Endodermal cell (in vitro differentiated cells): ENCODE data around the gene PODNL1. TPM values are rescaled to one million over a fixed set of nuclear protein-coding genes. Genes with fewer than 3 reads are reported as not detected.

Source experiments
- DNase-seq: peaks from one replicate; pipeline ENCODE4 v3.0.0-alpha.2; 2017
- H3K27ac ChIP-seq: 2 replicates; pipeline ENCODE4 v1.5.1; 2013; ENCODE audit warnings: mild to moderate bottlenecking, low read depth, low read length, moderate library complexity
- H3K27me3 ChIP-seq: 2 replicates; pipeline ENCODE4 v1.6.1; 2013; ENCODE audit warnings: mild to moderate bottlenecking, low read length, moderate library complexity; ENCODE audit not compliant: insufficient read depth, control insufficient read depth, poor library complexity, severe bottlenecking
- H3K36me3 ChIP-seq: 2 replicates; pipeline ENCODE4 v1.7.0; 2013; ENCODE audit warnings: mild to moderate bottlenecking, low read length, moderate library complexity; ENCODE audit not compliant: control insufficient read depth, insufficient read depth
- H3K4me1 ChIP-seq: one replicate; pipeline ENCODE4 v1.7.0; 2013; ENCODE audit warnings: low read length; ENCODE audit not compliant: control insufficient read depth, insufficient read depth
- H3K4me3 ChIP-seq: 2 replicates; pipeline ENCODE4 v1.5.1; 2013; ENCODE audit warnings: mild to moderate bottlenecking, low read length, moderate library complexity
- H3K9ac ChIP-seq: 2 replicates; pipeline ENCODE4 v1.6.1; 2013; ENCODE audit warnings: mild to moderate bottlenecking, low read length, moderate library complexity; ENCODE audit not compliant: poor library complexity, severe bottlenecking; ENCODE audit errors: extremely low read depth
- H3K9me3 ChIP-seq: 2 replicates; pipeline ENCODE4 v1.6.1; 2013; ENCODE audit warnings: mild to moderate bottlenecking, low read length, moderate library complexity; ENCODE audit not compliant: control insufficient read depth
- H3K27ac Mint-ChIP-seq: 2 replicates; pipeline ENCODE4 v1.8.0; 2020; ENCODE audit warnings: mixed read lengths
- H3K27me3 Mint-ChIP-seq: 2 replicates; pipeline ENCODE4 v1.8.0; 2021; ENCODE audit warnings: mild to moderate bottlenecking, mixed read lengths; ENCODE audit not compliant: insufficient read depth
- H3K36me3 Mint-ChIP-seq: 2 replicates; pipeline ENCODE4 v1.8.0; 2020; ENCODE audit warnings: low read depth, mixed read lengths
- H3K4me1 Mint-ChIP-seq: 2 replicates; pipeline ENCODE4 v1.8.0; 2020; ENCODE audit warnings: mixed read lengths
- H3K4me3 Mint-ChIP-seq: 2 replicates; pipeline ENCODE4 v1.8.0; 2020; ENCODE audit warnings: mild to moderate bottlenecking, moderate library complexity, mixed read lengths
- H3K9me3 Mint-ChIP-seq: 2 replicates; pipeline ENCODE4 v1.8.0; 2020; ENCODE audit warnings: mild to moderate bottlenecking, mixed read lengths
- WGBS, 2 experiments: methylation state at CpG; one replicate each; pipeline versions ENCODE4 v1.1.5 to v1.1.7; 2013; ENCODE audit warnings: missing lambda C conversion rate in 2 of 2, mixed read lengths in 1 of 2; ENCODE audit not compliant: insufficient coverage in 1 of 2, insufficient read length in 1 of 2; 5-methylcytosine and 5-hydroxymethylcytosine counted together
- total RNA-seq, 2 donors: library from RNA; stranded (reverse); fragmentation: NEBNext Ultra II Directional in 1 of 2; extraction: Animal tissue kit (Norgen Biotek cat#: 25700) in 1 of 2; gene quantifications; 2 replicates in 1 of 2; 3 replicates in 1 of 2; pipeline ENCODE4 v1.2.1, GENCODE V29; 2021
- TF ChIP-seq, protein P1 (sequence below): fragments of 200-600 bp; sonication (generic); conservative IDR thresholded peaks from 2 replicates; pipeline ENCODE4 v1.5.0; 2021; ENCODE audit warnings: antibody characterized with exemption, mild to moderate bottlenecking

Gene PODNL1
- total RNA-seq, 2 donors from 2014 or later: 0.29 TPM; not detected in 1

DNA sequence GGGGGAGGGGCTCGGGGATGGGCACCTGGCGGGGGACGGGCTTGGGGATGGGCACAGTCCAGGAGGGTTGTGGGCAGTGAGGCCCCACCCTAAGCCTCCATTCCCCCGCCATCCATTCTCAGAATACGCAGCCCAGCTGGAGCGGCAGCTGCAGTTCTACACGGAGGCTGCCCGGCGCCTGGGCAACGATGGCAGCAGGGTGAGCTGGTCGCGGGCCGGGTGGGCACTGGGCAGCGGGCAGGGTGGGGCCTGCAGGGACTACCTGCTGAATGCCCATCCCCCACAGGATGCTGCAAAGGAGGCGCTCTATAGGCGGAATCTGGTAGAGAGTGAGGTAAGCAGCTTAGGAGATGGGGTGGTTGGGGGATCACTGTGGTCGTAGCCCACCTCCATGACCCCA is 8.3 kb downstream of the PODNL1 start:
- DNase-seq: no peak
- no peaks in the 10 kb centered on the region for H3K9me3 ChIP-seq
- peaks cover 17% of the 10 kb centered on the region for H3K36me3 ChIP-seq
- Mint-ChIP-seq H3K36me3 (peaks cover 32% of the 10 kb centered on the region), H3K27ac (no peak overlapping the region), H3K4me1 (no peaks in the 10 kb centered on the region), H3K9me3 (no peaks in the 10 kb centered on the region), H3K27me3 (no peaks in the 10 kb centered on the region), H3K4me3 (no peak overlapping the region)
- H3K27ac ChIP-seq: no peak overlapping the region
- H3K9ac ChIP-seq: no peak overlapping the region
- no peaks in the 10 kb centered on the region for H3K4me1 ChIP-seq
- H3K4me3 ChIP-seq: no peak overlapping the region
- TF ChIP-seq, protein P1, sequence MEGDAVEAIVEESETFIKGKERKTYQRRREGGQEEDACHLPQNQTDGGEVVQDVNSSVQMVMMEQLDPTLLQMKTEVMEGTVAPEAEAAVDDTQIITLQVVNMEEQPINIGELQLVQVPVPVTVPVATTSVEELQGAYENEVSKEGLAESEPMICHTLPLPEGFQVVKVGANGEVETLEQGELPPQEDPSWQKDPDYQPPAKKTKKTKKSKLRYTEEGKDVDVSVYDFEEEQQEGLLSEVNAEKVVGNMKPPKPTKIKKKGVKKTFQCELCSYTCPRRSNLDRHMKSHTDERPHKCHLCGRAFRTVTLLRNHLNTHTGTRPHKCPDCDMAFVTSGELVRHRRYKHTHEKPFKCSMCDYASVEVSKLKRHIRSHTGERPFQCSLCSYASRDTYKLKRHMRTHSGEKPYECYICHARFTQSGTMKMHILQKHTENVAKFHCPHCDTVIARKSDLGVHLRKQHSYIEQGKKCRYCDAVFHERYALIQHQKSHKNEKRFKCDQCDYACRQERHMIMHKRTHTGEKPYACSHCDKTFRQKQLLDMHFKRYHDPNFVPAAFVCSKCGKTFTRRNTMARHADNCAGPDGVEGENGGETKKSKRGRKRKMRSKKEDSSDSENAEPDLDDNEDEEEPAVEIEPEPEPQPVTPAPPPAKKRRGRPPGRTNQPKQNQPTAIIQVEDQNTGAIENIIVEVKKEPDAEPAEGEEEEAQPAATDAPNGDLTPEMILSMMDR: no peak
- 96 to 100% methylated on average over 5 to 17 of the region's 17 CpGs for WGBS, 2 experiments
- H3K27me3 ChIP-seq: no peaks in the 10 kb centered on the region

DNA sequence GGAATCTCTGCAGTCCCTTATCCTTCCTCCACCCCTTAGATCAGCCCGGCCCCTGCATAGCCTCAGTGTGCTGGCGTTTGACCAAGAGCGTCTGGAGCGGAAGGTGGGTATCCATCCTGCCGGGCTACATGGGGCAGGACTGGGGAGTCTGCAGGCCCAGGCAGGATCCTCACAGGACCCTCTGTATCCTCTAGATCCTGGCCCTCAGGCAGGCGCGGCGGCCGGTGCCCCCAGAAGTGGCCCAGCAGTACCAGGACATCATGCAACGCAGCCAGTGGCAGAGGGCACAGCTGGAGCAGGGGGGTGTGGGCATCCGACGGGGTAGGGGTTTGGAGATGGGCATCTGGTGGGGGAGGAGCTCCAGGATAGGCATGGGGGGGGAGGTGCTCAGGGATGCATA is 8.9 kb downstream of the PODNL1 start:
- Mint-ChIP-seq H3K27ac (no peak overlapping the region), H3K27me3 (no peaks in the 10 kb centered on the region), H3K4me1 (no peaks in the 10 kb centered on the region), H3K4me3 (no peak overlapping the region), H3K36me3 (peaks cover 36% of the 10 kb centered on the region), H3K9me3 (no peaks in the 10 kb centered on the region)
- 93 to 98% methylated on average over 7 to 12 of the region's 12 CpGs for WGBS, 2 experiments
- DNase-seq: no peak
- Histone ChIP-seq H3K9ac (no peak overlapping the region), H3K27me3 (no peaks in the 10 kb centered on the region), H3K4me1 (no peaks in the 10 kb centered on the region), H3K9me3 (no peaks in the 10 kb centered on the region), H3K27ac (no peak overlapping the region), H3K36me3 (peaks cover 22% of the 10 kb centered on the region), H3K4me3 (no peak overlapping the region)
- TF ChIP-seq, protein P1: no peak

DNA sequence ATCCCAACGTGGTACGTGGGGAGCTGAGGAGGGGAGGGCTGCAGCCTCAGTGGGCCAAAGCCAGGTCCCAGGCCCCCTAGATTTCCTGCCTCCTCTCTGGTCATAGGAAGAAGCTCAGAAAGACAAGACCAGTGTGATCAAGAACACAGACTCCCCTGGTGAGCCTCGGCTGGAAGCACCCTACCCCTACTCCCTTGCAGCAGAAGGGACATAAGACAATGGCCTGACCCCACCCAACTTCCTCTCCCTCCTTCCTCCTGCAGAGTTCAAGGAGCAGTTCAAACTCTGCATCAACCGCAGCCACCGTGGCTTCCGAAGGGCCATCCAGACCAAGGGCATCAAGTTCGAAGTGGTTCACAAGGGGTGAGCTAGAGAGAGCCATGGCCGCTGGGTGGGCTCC is 11.5 kb downstream of the PODNL1 start:
- Mint-ChIP-seq H3K4me3 (no peak overlapping the region), H3K4me1 (no peaks in the 10 kb centered on the region), H3K27ac (no peak overlapping the region), H3K9me3 (no peaks in the 10 kb centered on the region), H3K27me3 (no peaks in the 10 kb centered on the region), H3K36me3 (peaks cover 55% of the 10 kb centered on the region)
- no peaks in the 10 kb centered on the region for H3K9me3 ChIP-seq
- no peak overlapping the region for H3K4me3 ChIP-seq
- H3K36me3 ChIP-seq: peaks cover 36% of the 10 kb centered on the region
- no peak overlapping the region for H3K9ac ChIP-seq
- H3K27me3 ChIP-seq: no peaks in the 10 kb centered on the region
- no peak for DNase-seq
- no peaks in the 10 kb centered on the region for H3K4me1 ChIP-seq
- WGBS, 2 experiments: 92 to 96% methylated on average over 4 to 8 of the region's 8 CpGs
- H3K27ac ChIP-seq: no peak overlapping the region
- TF ChIP-seq, protein P1: no peak
